ENCODE data around the gene MOV10.
"Not testable (repeated sequence)": the region's sequence is repeated elsewhere in the genome, so short reads cannot be mapped to it uniquely, and the experiment has no call there.

Gene MOV10

GRCh38 chr1:112713466-112714312 lies 39.2 kb downstream of the MOV10 start:
- DNase-seq: no peak

- no peak for DNase-seq
These were observed 40.1 kb downstream of the MOV10 start for GRCh38 chr1:112714313-112715263.

GRCh38 chr1:112715264-112716053 lies 41.0 kb downstream of the MOV10 start, which contains the start of gene PPM1J:
Gene PPM1J, minus strand, starts transcription at chr1:112715332. Its CDS starts 31 bp downstream, at chr1:112715301.
- peak; percentile 96 for DNase-seq

GRCh38 chr1:112716133-112716720 lies 41.8 kb downstream of the MOV10 start:
- DNase-seq: peak; percentile 78

GRCh38 chr1:112717263-112717873 lies 42.9 kb downstream of the MOV10 start:
- DNase-seq: no peak

GRCh38 chr1:112718691-112719418 lies 44.4 kb downstream of the MOV10 start:
- DNase-seq: peak; percentile 73

- no peak for DNase-seq
These were observed 45.2 kb downstream of the MOV10 start for GRCh38 chr1:112719706-112720105.

- DNase-seq: no peak
These were observed 46.3 kb downstream of the MOV10 start for GRCh38 chr1:112720800-112721199.

- not testable (repeated sequence) for DNase-seq
These were observed 46.8 kb downstream of the MOV10 start for GRCh38 chr1:112721294-112721693.

GRCh38 chr1:112721966-112722524 lies 47.6 kb downstream of the MOV10 start:
- no peak for DNase-seq

GRCh38 chr1:112722601-112723510 lies 48.4 kb downstream of the MOV10 start:
- DNase-seq: no peak

- no peak for DNase-seq
These were observed 49.0 kb downstream of the MOV10 start for GRCh38 chr1:112723511-112723839.

GRCh38 chr1:112724240-112724639 lies 49.8 kb downstream of the MOV10 start:
- DNase-seq: not testable (repeated sequence)

GRCh38 chr1:112727716-112728115 lies 53.3 kb downstream of the MOV10 start:
- no peak for DNase-seq

- not testable (repeated sequence) for DNase-seq
These were observed 54.0 kb downstream of the MOV10 start for GRCh38 chr1:112728306-112728971.

- not testable (repeated sequence) for DNase-seq
These were observed 54.6 kb downstream of the MOV10 start for GRCh38 chr1:112729011-112729410.

- no peak for DNase-seq
These were observed 55.5 kb downstream of the MOV10 start for GRCh38 chr1:112729909-112730308.

GRCh38 chr1:112731451-112731850 lies 57.0 kb downstream of the MOV10 start:
- DNase-seq: no peak

GRCh38 chr1:112735752-112736151 lies 61.3 kb downstream of the MOV10 start:
- no peak for DNase-seq

Measured in T-helper 9 cell (primary cell).